ENCODE data around the gene C10orf62.

GRCh38 chr10:97593421-97593820 lies 3.9 kb downstream of the C10orf62 start:
- no peak for TF ChIP-seq CTCF (IDR thresholded peaks at IDR 0.05)
- TF ChIP-seq POLR2A (IDR thresholded peaks at IDR 0.05), result no peak
- TF ChIP-seq POLR2AphosphoS5 (IDR thresholded peaks at IDR 0.05), result no peak
- no peak for TF ChIP-seq EP300 (IDR thresholded peaks at IDR 0.05; ENCODE audit: low read depth)

Measured in transverse colon (tissue), 4 donors.